SK-N-MC (cell line): ENCODE results near the gene ASB3.
A peak's percentile ranks its signal among the peaks of the same experiment; 100 is the strongest.

Experiments
- DNase-seq: peaks from one replicate; pipeline ENCODE4 v3.0.0-alpha.2; 2011; ENCODE audit warnings: low read depth, low spot score
- H3K27ac ChIP-seq: fragments of 200-600 bp; sonication (generic); 2 replicates; pipeline ENCODE4 v1.5.1; 2016; ENCODE audit warnings: mixed run types
- H3K36me3 ChIP-seq: fragments of 200-600 bp; sonication (generic); 2 replicates; pipeline ENCODE4 v1.6.1; 2017; ENCODE audit warnings: antibody characterized with exemption, low read length, mixed read lengths; ENCODE audit not compliant: insufficient read depth
- H3K4me3 ChIP-seq: fragments of 200-600 bp; sonication (generic); 2 replicates; pipeline ENCODE4 v1.5.1; 2016
- H3K9ac ChIP-seq: fragments of 200-600 bp; sonication (generic); 2 replicates; pipeline ENCODE4 v1.8.0; 2017; ENCODE audit warnings: mixed run types, mixed read lengths; ENCODE audit not compliant: insufficient read length
- H3K9me3 ChIP-seq: fragments of 200-600 bp; sonication (generic); 2 replicates; pipeline ENCODE4 v1.6.1; 2017; ENCODE audit warnings: low read depth, mild to moderate bottlenecking, antibody characterized with exemption, low read length, moderate library complexity, mixed read lengths
- EZH2 ChIP-seq: fragments of 200-600 bp; sonication (generic); IDR thresholded peaks from one replicate; pipeline ENCODE4 v1.6.1; 2017; ENCODE audit warnings: antibody characterized with exemption
- FOXP2 ChIP-seq: optimal IDR thresholded peaks from 2 replicates; pipeline ENCODE3; 2011; ENCODE audit warnings: mild to moderate bottlenecking, moderate library complexity; ENCODE audit not compliant: insufficient read depth; ENCODE audit errors: extremely low read length, control extremely low read depth
- POLR2AphosphoS5 ChIP-seq: IDR thresholded peaks from 2 replicates; pipeline ENCODE4 v1.6.1; 2012; ENCODE audit warnings: mild to moderate bottlenecking, low read depth, low read length, borderline replicate concordance

ASB3 gene

DNA sequence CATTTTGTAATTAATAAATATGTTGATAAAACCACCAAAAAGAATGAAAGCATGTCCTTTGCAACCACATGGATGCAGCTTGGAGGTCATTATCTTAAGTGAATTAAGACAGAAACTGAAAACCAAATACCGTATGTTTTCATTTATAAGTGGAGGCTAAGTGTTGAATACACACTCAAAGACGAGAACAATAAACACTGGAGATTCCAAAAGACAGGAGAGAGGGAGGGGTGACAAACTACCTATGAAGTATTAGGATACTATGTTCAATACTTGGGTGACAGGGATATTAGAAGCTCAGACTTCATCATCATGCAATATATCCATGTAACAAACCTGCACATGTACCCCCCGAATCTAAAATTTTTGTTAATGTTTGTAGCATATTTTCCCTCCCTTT, 7.1 kb upstream of the ASB3 start:
- Histone ChIP-seq H3K27ac (no peak overlapping the region), H3K4me3 (no peak overlapping the region), H3K9ac (no peak overlapping the region), H3K9me3 (no peaks in the 10 kb centered on the region), H3K36me3 (peaks cover 22% of the 10 kb centered on the region)
- TF ChIP-seq EZH2: no peak
- no peak for TF ChIP-seq FOXP2
- TF ChIP-seq POLR2AphosphoS5: no peak
- DNase-seq: no peak

DNA sequence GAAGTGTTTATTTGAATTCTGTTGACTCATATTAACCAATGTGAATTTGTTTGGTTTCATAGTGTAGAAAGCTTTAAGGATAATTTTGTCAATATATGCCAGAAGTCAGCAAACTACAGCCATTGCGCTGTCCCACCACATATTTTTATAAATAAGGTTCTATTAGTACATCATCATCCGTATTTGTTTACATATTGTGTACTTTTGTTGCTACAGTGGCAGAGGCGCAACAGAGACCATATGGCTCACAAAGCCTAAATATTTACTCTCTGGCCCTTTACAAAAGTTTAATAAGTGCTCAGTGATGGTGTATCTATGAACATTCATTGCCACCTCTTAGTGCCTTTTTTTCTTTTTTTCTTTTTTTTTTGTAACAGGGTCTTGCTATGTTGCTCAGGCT, 6.5 kb upstream of the ASB3 start:
- no peak overlapping the region for H3K4me3 ChIP-seq
- DNase-seq: no peak
- H3K27ac ChIP-seq: no peak overlapping the region
- peaks cover 20% of the 10 kb centered on the region for H3K36me3 ChIP-seq
- H3K9ac ChIP-seq: no peak overlapping the region
- no peaks in the 10 kb centered on the region for H3K9me3 ChIP-seq
- TF ChIP-seq EZH2 (no peak), POLR2AphosphoS5 (no peak), FOXP2 (no peak)

DNA sequence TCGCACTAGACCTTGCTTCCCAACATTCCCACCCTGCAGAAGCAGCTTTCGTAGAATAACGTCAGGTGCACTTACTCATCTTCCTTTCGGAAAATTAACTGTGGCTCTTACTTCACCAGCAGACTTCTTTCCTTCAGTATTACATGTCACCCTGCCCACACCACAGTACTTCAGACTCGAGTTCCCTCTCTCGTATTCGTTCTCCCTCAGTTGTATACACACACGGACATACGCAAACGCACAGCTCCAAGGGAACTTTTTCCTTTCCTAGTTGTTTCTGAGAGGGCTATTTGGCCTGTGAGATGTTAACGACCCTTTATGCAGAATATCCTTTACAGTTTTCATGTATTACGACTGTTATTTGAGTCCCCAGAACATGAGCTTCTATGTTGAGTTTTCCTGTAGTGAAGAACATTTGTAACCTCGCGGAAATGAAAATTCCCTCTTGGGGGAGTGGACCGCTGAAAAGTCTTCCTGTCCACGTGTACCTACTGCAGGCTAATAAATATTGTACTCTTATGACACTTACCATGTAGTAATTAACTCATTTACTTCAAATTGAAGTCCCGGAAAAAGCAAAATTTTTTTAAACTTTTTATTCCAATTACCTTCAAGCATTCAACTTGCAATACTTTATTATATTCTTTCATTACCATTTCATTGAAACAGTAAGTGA, 999 bp upstream of the ASB3 start:
- H3K4me3 ChIP-seq: peak overlapping the region; percentile 97
- H3K36me3 ChIP-seq: no peaks in the 10 kb centered on the region
- no peak overlapping the region for H3K27ac ChIP-seq
- no peaks in the 10 kb centered on the region for H3K9me3 ChIP-seq
- peak overlapping the region; percentile 95 for H3K9ac ChIP-seq
- no peak for TF ChIP-seq FOXP2
- no peak for TF ChIP-seq POLR2AphosphoS5
- TF ChIP-seq EZH2: no peak
- no peak for DNase-seq

DNA sequence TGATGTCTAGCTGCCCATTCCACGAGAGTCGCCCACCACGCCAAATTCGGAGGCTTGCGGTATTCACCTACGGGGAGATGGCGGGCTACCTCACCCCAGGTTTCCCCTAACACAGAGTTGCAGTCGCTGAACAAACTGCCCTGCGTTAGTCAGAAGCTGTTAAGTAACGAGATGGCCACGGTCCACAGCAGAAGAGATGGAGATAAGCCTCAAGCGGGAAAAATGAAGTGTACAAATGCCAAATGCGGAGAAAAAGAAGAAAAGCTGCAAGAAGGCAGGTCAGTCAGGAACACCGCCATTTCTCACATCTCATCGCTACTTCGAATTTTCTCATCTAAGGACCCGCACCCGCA, 425 bp downstream of the ASB3 start:
- no peak for TF ChIP-seq EZH2
- TF ChIP-seq FOXP2: no peak
- Histone ChIP-seq H3K9me3 (no peaks in the 10 kb centered on the region), H3K36me3 (peaks cover 8% of the 10 kb centered on the region; the same call in 1 of the 2 replicates), H3K9ac (peak overlapping the region; percentile 95), H3K27ac (peak overlapping the region; percentile 65), H3K4me3 (peak overlapping the region; percentile 97)
- DNase-seq: no peak

DNA sequence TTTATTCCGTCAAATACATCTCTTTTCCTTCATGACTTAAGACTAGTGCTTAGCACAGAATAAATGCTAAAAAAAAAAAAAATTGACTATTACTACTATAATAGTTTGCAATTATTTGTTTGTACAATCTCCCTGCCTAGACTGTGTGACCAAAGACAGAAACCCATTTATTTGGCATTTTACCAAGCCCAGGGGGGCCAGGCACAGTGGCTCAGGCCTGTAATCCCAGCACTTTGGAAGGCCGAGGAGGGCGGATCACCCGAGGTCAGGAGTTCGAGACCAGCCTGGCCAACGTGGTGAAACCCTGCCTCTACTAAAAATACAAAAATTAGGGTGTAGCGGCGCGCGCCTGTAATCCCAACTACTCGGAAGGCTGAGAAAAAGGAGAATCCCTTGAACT, 1.4 kb downstream of the ASB3 start:
- peak overlapping the region; percentile 95 for H3K9ac ChIP-seq
- H3K27ac ChIP-seq: no peak overlapping the region
- peak overlapping the region; percentile 97 for H3K4me3 ChIP-seq
- H3K36me3 ChIP-seq: peaks cover 15% of the 10 kb centered on the region
- DNase-seq: no peak
- TF ChIP-seq POLR2AphosphoS5: no peak
- TF ChIP-seq FOXP2: no peak
- TF ChIP-seq EZH2: no peak
- no peaks in the 10 kb centered on the region for H3K9me3 ChIP-seq

DNA sequence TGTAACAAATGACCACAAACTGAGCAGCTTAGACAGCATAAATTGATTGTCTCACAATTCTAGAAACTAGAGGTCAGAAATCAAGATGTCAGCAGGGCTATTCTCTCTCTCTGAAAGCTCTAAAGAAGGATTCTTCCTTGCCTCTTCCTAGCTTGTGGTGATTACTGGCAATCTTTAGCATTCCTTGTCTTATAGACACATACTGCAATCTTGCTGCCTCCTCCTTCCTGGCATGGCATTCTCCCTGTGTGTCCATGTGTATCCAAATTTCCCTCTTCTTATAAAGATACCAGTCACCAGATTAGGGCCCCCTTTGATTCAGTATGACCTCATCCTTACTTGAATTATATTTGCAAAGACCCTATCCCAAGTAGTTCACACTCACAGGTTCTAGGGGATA, 2.3 kb downstream of the ASB3 start:
- no peak for TF ChIP-seq POLR2AphosphoS5
- TF ChIP-seq EZH2: no peak
- TF ChIP-seq FOXP2: no peak
- Histone ChIP-seq H3K36me3 (peaks cover 24% of the 10 kb centered on the region), H3K9me3 (no peaks in the 10 kb centered on the region), H3K9ac (no peak overlapping the region), H3K27ac (no peak overlapping the region), H3K4me3 (no peak overlapping the region)
- no peak for DNase-seq

DNA sequence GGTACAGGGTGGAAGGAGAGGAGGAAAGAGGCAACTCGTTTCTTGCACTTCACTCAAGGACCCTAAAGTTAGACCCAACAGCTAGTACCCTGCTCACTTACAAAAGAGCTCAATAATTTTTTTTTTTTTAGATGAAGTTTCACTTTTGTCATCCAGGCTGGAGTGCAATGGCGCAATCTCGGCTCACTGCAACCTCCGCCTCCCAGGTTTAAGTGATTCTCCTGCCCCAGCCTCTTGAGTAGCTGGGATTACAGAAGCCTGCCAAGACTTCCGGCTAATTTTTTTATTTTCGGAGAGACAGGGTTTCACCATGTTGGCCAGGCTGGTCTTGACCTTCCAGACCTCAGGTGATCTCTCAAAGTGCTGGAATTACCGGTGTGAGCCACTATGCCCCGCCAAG, 4.1 kb downstream of the ASB3 start:
- Histone ChIP-seq H3K27ac (no peak overlapping the region), H3K9me3 (no peaks in the 10 kb centered on the region), H3K36me3 (peaks cover 30% of the 10 kb centered on the region), H3K4me3 (no peak overlapping the region), H3K9ac (no peak overlapping the region)
- TF ChIP-seq FOXP2 (no peak), POLR2AphosphoS5 (no peak), EZH2 (no peak)
- DNase-seq: no peak

DNA sequence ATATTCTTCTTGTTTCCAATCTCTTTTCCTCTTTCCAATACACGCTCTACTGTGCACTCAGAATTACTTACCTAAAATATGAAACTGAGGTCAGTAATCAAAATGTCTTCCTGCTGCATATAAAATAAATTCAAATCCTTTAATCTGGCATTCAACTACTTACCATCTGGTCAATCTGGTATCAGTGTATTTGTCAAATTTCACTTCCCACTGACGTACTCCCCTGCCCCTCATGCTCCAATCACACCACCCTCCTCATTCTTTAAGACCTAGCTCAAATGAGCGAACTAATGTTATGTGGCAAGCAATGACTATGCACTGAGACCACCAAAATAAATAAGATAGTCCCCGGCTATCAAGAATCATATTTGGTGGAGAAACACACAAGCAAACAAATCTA, 6.7 kb downstream of the ASB3 start:
- Histone ChIP-seq H3K36me3 (peaks cover 30% of the 10 kb centered on the region), H3K4me3 (no peak overlapping the region), H3K9ac (no peak overlapping the region), H3K27ac (no peak overlapping the region), H3K9me3 (no peaks in the 10 kb centered on the region)
- DNase-seq: no peak
- TF ChIP-seq EZH2: no peak
- TF ChIP-seq POLR2AphosphoS5: no peak
- TF ChIP-seq FOXP2: no peak

DNA sequence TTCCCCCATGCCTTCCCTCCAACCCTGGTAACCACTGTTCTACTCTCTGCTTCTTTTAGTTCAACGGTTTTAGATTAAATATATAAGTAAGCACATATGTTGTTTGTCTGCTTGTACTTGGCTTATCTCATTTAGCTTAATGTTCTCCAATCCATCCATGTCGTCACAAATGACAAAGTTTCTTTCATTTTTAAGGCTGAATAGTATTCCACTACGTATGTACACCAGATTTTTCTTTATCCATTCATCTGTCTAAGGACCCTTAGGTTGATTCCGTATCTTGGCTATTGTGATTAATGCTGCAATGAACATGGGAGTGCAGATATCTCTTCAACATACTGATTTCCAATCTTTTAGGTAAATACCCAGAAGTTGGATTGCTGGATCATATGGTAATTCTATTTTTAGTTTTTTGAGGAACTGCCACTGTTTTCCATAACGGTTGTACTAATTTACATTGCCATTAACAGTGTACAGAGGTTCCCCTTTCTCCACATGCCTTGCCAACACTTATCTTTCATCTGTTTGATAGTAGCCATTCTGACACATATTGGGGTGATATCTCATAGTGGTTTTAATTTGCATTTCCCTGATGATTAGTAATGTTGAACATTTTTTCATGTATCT, 8.1 kb downstream of the ASB3 start:
- Histone ChIP-seq H3K36me3 (peaks cover 36% of the 10 kb centered on the region), H3K9ac (no peak overlapping the region), H3K4me3 (no peak overlapping the region), H3K27ac (no peak overlapping the region), H3K9me3 (no peaks in the 10 kb centered on the region)
- TF ChIP-seq EZH2: no peak
- no peak for TF ChIP-seq POLR2AphosphoS5
- TF ChIP-seq FOXP2: no peak
- no peak for DNase-seq
